ELR (cell line): ENCODE results near the gene FAAP20.

ENCODE experiments used
- DNase-seq: peaks from one replicate; pipeline ENCODE4 v3.0.0-alpha.2; 2015; ENCODE audit warnings: low read depth

FAAP20 gene, protein sequence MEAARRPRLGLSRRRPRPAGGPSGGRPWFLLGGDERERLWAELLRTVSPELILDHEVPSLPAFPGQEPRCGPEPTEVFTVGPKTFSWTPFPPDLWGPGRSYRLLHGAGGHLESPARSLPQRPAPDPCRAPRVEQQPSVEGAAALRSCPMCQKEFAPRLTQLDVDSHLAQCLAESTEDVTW

DNA sequence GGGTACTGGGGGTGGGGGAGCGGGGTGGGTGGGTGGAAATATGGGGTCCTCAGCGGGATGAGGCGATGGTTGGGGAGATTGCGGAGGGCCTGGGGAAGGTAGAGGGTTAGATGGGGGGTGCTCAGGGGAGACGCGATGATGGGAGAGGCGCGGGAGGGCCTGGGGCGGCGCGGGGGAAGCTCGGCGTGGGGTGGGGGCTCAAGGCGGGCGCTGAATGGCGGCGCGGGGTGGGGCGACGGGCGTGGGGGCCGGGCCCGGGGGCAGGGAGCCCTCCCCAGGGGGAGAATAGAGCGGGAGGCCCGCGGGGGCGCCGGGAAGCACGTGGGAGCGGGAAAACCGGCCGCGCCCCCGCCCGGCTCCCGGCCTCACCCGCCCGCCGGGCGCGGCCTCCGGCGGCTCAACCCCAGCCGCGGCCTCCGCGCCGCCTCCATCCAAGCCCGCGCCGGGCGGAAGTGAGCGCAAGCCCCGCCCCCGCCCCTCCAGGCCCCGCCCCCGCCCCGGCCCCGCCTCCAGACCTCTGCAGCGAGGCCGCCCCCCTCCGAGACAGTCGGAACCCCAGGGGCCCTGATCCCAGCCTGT is at the start of gene FAAP20:
FAAP20 (minus strand) TSS at position 454 of the 579 bp plus-strand sequence; CDS start at position 431, 23 bp downstream.
- DNase-seq, result peak; percentile 73

DNA sequence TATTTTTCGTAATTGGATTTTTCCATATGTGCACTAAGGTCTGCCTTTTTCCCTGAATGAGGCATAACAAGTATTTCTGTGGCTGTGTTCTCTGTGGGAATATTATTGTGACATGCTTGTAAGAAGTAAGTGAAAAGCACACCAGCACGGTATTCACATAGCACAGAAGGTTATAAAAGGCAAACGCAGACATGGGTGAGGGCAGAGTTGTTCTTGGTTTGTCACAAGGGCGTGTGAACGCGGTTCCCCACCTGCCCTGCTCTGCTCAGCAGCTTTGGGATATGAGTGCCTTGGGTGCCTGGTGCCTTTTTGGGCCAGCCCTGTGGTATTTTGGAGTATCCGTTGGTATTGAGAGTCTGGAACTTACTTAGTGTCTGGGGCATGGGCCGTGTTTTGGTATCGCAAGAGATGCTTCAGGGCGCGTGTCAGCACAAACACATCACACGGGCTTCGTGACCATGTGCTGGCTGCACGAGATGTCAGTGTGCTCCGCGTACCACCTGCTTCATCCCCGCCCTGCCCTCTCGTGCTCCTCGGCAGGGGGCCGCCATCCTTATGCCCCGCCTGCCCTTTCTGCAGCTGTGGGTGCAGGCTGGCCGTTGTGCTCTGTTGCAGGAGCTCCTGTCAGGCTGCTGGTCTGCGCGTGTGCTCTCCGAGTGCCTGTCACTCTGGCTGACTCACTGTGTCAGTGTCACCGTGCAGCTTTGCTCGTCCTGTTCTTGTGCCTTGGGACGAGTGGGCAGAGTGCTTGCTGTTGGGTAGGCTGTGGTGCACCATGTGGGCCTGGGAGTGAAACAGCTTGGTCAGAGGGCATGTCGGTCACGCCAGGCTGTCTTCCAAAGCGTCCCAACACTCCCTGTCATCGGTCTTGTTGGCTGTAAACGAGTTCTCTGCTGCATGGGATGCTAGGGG is 48.5 kb upstream of the FAAP20 start:
- no peak for DNase-seq

DNA sequence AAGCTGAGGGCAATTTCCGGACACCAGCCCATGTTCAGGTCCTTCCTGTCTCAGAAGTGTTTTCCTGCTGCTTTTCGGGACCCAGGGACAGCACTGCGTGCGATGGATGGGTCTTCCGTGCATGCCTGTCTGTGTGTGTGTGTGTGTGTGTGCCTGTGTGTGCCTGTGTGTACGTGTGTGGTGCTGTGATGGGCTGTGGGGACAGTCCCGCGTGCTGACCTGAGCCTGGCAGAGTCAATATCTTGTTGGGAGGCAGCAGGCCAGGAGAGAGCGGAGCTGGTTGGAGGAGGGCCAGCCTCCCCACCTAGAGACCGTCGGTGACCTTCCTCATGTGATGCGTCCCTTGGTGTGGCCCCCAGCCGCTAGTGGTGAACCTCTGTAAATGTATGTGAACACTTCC is 47.2 kb upstream of the FAAP20 start:
- no peak for DNase-seq

DNA sequence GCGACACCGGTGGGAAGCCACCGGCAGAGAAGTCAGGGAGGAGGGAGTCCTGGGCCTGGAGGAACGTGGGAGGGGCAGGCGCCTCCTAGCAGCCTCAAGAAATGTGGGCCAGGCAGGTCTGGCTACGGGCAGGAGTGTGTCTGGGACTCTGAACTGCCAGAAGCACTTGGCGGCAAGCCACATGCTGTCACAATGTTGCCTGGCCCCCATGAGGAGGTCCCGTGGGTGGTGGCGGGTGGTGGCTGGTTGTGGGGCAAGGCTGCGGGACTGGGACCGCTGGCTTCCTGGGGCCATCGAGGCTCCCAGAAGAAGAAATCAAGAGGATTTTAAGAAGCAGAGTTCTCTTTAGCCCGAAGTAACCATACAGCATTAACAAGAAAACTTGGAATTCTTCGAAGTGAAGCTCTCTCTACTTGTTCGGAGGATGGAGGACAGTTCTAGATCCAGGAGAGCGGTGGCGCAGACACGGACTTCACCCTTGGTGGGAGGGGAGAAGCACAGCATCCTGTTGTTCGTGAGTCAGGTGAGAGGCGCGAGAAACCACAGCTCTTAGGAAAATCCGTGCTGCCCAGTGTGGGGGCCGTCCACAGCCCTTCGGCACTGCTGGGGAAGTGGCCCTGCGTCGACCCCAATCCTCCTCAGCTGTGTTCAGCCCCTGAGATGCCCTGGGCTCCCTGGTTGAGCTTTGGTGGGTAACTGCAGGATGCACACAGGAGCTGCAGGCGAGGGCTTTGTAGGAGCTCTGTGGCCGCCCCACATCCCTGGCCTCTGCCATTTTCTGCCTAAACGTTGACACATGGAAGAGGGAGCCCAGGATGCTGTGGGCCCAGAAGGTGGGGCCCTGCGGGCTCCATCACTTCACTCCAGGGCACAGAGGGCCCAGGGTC is 45.9 kb upstream of the FAAP20 start:
- no peak for DNase-seq

DNA sequence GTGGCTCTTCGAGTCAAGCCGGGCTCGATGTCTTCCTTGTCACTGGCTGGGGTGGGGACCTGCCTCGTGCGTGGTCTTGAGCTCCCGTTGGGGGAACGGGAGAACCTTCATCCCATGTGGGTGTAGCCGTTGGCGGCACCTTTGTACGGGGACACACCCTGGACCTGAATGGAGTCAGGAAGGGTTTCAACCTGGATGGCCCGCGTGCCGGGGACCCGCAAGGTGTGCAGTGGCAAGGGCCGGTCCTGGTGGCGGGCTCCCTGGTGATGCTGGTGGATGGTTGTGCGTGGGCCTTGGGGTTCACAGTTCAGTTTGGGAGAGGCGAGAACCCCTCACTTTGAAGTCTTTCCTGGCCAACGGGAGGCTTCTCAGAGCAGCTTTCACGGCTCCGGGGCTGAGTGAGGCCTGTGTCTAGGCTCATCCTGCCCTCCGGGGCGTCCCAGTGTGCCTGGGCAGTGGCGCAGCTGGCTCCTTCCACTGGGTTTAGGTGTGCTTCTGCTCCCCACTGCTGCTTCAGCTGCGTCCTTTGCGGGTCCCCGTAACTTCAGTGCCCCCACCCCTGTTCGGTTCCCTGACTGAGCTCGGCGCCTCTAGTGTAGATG is 44.9 kb upstream of the FAAP20 start:
- DNase-seq, result no peak

DNA sequence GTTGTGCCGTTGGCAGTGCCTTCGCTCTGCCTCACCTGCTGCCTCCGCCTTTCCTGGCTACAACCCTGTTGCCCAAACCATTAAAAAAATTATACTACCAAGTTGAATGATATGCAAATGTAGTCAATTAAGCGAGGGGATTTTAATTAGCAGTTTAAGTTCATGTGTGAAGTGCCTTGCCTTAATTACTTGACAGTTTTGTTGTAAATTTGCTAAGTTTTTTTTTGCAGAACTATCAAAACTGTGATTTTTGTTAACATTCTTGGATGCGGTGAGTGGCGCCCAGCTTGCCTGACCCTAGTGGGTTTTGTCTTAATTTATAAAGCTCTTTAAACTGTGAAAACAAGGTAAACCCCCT is 44.4 kb upstream of the FAAP20 start:
- DNase-seq, result no peak

DNA sequence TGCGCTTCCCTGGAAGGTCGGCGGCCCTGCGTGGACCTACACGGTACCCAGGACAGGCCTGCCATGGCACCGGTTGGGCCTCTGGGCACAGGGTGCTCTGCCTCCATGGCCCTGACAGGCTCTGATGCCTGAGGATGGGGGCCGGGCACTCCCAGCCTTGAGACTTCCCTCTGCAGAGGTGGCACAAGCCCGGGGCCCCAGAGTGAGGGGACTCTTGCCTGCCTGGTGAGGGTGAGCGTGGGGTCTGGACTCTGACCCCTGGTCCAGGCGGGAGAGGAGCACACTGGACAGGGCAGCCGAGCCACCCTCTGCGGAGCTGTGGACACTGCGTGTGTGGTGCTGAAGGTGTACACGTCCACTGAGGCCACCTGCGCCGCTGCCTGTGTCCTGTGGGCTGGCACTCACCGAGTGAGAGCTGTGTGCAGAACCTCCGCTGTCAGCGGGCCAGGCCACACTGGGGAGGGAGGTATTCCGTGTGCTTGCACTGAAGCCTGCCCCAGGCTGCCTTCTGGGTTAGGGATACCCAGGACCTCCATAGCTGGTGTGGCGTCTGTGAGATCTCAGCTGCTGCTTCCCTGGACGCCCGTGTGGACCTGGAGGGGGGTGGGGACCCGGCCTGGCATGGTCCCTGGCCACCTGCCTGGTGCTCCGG is 43.9 kb upstream of the FAAP20 start:
- no peak for DNase-seq

DNA sequence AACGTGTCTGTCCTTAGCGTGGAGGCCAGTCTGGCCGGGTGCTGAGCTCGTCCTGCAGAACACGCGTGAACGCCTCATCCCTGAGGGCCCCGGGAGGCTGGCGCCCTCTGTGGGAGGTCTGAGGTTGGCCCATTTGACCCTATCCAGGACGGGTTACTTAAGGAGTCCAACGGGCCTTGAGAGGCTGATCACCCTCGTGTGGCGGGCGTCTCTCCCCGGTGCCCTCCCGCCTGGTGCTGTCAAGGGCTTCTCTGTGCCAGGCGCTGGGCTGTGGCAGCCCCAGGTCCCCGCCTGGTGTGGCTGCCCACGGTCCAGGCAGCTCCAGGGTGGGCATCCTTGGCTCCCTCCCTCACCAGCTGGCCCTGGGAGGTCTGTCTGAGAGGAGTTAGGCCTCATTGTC is 43.2 kb upstream of the FAAP20 start:
- DNase-seq, result peak; percentile 13

DNA sequence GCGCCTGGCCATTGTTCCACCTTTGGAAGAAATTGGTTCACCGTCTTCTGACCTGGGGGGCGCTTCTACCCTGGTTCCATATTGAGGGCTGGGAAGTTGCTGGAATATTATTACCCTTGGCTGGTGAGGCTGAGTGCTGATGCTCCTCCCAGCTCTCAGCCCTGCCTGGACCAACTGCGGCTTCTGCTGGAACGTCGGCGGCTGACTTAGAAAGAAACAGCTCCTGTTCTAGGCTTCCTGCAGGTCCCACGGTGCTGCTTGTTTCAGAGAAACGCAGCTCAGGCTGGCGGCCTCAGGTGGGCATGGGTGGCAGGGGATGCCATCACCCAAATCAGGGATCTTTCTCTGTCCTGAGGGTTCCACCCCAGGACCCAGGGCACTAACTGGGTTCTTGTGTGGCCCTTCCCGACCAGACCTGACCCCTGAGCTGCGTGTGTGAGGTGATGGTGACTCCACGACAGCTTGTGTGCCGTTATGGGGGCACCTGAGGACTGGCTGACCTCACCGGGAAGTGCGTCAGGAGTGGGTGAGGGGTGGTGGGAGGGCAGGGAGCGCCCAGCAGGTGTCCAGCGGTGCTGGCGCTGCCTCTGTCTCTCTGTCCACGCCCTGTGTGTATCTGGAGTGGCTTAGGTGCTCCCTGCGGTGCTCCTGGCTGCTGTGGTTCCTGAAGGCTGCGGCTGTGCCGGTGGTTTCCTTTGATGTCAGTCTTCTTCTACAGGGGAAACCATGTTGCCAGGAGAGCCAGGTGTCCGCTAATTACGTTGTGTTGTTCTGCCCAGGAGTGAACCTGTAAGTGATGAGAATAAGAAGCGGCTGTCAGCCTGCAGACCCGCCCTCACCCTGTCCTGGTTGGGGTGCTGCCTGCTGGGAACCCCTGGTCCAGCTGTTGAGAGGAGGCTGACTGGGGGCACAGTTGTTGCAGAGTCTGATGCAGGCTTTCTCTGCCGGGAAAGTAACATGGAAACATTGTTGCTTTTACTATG is 42.4 kb upstream of the FAAP20 start:
- DNase-seq, result no peak

DNA sequence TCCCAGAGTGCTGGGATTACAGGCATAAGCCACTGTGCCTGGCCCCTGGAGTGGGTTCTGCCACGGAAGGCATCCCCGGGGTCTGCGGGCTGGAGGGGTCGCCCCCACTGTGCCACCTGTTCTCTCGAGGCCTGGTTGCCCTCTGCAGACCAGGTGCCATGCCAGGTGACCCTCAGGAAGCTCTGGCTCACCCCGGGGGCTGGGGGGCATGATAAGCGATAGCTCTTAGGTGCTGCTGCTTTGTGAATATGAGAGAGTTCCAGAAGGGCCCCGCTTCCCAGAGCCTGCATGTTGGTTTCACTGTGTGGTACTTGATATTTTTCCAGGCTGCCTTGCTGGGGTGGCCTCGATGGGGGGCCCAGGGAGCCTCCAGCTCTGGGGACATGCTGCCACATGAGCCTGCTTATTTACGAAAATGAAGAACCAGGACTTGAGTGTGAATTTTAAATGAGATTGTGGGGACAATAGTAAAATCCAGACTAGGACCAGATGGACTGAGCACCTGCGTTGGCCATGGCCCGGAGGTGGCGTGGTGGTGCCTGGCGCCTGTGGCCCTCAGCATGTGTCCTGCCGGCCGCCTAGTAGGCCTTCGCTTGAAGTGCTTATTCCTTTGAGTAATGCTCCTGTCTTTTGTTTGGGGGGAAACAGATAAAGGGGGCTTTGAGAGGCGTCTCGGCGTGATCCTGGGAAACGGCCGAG is 40.9 kb upstream of the FAAP20 start:
- DNase-seq, result no peak

DNA sequence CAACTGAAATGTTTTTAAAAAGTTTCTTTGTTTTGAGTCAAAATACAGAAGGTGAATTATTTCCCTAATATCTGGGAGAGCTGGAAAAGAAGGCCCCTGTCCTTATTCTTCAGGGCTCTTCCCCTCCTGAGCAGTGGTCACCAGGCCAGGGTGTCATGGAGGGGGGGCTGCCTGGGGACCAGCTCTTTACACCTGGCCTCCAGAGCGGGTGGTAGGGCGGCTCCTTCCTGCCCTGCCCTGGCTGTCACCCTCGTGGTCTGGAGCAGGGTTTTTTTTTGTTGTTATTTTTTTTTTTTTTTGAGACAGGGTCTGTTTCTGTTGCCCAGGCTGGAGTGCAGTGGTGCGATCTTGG is 40.2 kb upstream of the FAAP20 start:
- DNase-seq, result no peak

DNA sequence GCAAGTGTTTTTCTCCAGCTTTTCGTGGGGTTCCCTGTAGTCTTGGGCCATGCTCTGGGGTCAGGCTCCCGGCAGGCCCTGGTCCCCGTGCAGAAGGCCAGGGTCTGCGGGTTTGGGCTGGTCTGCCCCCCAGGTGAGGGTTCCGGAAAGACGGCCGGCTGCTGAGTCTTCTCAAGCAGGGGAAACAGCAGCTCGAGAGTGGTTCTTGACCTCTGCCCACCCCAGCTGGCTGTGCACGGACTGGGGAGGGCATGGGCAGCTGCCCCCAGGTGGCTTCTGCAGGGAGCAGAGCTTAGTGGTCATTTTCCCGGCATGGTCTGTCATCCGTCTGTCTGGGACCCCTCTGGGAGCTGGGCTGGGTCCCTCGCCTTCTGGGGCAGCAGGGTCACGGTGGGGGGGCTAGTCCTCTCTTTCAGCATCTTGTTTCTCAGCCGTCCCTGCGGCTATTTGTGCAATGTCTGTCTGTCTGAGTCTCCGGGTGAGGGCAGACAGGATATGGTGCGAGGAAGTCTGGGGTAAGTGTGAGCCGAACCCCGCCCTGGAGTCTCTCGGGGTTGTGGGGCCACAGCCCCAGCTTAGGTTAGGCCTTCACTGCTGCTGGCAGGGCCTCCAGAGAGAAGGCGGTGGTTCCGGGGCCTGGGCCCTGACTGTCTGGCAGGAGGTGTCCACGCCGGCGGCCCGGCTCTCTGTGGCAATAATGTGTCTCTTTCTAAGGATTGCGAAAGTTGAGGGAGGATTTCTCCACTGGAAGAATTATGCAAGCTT is 39.6 kb upstream of the FAAP20 start:
- peak; percentile 77 for DNase-seq

DNA sequence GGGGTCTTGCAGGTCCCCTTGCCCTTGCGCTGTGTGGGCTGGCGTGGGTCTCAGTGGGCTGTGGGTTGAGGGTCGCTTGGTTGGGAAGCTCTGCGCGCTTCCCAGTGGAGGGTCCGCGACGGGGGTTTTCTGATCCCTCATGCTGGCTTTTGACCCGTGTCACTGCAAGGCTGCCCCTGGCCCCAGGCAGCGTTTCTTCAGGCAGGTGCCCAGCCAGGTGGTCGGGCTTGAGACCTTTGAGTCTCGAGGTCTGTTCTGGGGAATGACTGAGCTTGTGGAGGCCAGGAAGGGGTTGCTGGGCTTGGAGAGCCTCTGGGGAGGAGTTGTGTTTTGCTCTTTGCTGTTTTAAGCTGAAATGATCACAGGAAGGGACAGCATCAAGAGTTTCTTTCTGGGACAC is 38.9 kb upstream of the FAAP20 start:
- no peak for DNase-seq

DNA sequence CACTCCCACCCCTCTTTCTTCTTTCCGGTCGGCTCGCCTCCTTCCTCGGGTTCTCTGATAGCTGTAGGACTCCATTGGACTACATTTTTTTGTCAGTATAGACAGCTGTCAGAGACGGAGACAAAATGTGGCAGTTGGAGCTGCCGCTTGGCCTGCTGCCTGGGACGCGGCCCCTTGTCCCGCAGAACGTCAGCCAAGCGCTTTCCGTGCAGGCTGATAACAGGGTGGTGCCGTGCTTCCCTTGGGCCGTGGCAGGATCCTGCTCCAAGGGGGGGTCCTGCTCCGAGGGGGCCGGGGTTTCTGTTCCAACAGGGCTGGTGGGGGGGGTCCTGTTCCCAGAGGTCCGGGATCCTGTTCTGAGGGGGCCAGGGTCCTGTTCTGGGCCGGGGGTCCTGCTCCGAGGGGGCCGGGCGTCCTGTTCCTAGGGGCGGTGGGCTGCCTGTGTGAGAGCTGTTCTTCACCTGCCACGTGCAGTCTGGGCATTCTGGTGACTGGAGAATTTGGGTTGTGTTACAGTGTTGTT is 38.4 kb upstream of the FAAP20 start:
- no peak for DNase-seq

DNA sequence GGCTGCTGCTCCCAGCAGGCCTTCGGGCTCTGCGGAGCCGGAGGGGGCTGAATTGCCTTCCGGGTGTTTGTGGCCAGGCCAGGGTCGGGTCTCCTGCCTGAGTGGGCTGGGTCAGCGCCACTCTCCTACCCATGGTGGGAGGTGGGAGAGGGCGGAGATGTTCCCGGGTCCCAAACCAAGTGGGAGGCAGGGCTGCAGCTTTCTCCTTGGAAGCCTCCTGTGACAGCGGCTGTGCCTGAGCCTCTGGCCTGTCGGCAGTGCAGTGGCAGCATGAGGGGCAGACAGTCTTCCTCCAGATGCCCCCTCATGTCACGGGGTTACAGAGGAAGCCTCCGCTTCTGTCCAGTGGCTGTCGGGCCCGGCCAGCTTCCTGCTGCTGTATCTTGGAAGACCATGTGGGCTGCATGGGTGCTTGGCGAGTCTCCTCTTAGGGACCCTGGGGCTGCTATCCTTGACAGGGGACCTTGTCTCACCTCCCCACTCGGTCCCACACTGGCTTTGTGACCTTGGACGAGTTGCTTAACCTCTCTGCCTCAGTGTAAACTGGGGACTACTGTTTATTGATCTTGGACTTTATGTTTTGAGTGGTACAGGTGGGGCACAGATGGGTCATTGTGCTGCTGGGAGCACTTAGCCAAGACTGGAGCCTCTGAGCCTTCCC is 37.8 kb upstream of the FAAP20 start:
- peak; percentile 13 for DNase-seq

DNA sequence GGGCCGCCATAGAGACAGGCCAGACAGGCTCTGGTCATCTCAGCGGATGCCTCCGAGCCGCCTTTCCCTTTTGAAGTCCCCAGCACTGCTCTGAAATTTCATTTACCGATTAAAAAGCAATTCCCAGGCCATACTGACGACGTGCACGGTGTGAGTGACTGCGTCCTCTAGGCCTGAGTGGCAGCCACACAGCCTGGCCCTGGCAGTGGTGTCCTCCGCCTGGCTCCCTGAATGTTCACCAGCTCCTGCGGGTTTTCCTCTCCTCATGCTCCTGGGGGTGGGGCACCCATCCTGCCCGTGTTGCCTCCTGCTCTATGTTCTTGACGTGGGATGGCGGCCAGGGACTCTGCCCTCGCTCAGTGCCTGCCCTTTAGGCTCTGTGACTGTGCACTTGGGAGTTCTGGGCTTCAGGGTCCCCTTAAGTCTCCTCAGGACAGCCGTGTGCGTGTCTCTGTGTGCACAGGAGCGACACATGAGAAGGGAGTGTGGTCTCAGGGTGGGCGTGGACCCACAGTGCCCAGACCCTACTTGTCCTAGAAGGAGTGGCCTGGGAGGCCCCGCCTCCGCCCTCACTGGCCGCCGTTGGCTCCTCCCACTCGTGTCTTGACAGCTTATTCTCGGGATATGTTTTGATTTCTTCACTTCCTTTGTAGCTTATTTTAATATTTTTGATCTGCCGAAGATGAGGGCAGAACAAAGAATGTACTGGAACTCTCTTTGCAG is 37.1 kb upstream of the FAAP20 start:
- DNase-seq, result peak; percentile 68

DNA sequence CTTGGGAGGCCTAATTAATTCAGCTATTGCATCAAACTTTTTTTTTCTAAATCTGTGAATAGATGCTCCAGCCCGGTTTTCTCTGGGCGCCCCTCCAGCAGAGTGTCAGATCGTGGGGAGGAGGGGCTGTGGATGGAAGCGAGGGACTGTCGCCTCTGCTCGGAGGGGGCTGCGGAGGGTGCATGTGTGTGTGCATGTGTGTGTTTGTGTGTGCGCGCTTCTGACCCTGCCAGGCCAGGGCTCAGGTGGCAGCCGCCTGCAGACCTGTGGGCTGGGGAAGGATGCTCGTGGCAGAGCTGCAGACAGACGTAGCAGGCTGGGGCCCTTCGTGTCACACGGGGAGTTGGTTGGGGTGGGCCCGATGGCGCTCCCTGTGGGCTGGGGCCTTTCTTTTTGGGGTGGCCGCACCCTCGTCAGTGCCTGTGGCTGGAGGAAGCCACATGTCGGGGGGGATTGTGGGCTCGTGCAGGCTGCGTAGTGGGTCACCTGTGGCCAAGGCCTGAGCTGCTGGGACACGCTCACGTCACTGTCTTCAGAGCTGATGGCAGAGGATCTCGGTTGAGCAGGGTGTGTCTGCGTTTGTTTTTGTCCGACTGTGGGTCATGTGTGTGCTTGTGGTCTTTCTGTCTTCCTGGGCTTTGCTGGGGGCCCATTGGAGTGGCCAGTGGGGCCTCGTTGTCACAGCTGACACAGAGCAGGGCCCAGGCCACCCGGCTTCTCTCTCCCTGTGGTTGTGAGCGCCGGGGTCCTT is 36.4 kb upstream of the FAAP20 start:
- DNase-seq, result peak; percentile 34
